Astrocyte of the spinal cord (primary cell): ENCODE data around the gene MAGOHB.
A peak's percentile ranks its signal among the peaks of the same experiment; 100 is the strongest.
"Not testable (repeated sequence)": the region's sequence is repeated elsewhere in the genome, so short reads cannot be mapped to it uniquely, and the experiment has no call there.

Experiments
- DNase-seq: peaks from one replicate; pipeline ENCODE4 v3.0.0; 2011; ENCODE audit warnings: low read depth, low spot score
- H3K4me3 ChIP-seq: 2 replicates; pipeline ENCODE4 v1.5.1; 2011; ENCODE audit warnings: low read depth, mild to moderate bottlenecking, low read length, moderate library complexity
- in situ Hi-C: cut with HindIII; loops from 2 replicates; pipeline ENCODE4 v1.10.0; 2017; ENCODE audit warnings: low sequenced_read_pairs
- TF ChIP-seq, protein P1 (sequence below): IDR thresholded peaks from 2 replicates; pipeline ENCODE4 v1.5.1; 2012; ENCODE audit warnings: low read depth, mild to moderate bottlenecking, low read length, inconsistent platforms

MAGOHB gene

DNA sequence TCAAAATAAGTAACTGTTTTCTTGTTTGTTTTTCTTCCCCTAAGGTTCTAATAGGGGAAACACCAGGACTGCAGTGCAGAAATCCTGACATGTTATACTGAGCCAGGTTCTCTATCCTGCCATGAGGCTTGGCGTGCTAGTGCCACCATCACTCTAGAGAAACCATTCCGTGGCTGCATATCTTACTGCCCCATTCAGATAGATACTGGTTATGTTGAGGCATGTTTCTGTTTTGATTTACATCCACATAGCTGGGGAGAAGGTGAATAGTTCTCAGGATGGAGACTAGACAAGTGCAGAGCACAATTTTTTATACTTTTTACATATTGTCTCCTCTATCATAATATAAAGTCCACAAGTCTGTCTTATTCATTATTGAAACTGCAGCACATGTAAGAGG is 11.5 kb downstream of the MAGOHB start:
- TF ChIP-seq, protein P1, sequence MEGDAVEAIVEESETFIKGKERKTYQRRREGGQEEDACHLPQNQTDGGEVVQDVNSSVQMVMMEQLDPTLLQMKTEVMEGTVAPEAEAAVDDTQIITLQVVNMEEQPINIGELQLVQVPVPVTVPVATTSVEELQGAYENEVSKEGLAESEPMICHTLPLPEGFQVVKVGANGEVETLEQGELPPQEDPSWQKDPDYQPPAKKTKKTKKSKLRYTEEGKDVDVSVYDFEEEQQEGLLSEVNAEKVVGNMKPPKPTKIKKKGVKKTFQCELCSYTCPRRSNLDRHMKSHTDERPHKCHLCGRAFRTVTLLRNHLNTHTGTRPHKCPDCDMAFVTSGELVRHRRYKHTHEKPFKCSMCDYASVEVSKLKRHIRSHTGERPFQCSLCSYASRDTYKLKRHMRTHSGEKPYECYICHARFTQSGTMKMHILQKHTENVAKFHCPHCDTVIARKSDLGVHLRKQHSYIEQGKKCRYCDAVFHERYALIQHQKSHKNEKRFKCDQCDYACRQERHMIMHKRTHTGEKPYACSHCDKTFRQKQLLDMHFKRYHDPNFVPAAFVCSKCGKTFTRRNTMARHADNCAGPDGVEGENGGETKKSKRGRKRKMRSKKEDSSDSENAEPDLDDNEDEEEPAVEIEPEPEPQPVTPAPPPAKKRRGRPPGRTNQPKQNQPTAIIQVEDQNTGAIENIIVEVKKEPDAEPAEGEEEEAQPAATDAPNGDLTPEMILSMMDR: no peak
- DNase-seq: no peak
- in situ Hi-C loops: no loop called here
- no peak overlapping the region for H3K4me3 ChIP-seq

DNA sequence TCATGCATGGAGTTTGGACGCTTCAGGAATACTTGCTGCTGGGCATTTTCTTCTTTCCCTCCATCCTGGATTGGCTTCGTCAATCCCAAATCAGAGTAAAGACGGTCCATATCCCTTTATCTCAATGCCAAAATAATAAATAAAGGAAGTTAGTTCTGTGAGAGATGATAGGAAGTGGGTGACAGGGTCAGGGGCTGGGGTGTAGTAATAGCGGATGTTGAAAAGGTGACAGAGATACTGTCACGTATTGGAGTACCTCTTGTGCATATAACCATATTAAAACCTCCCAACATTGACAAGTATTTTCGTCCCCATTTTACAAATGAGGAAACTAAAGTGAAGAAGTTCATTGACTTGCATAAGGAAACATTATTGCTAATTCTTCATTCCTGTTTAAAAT is 12.4 kb downstream of the MAGOHB start:
- in situ Hi-C loops: no loop called here
- TF ChIP-seq, protein P1: no peak
- no peak for DNase-seq
- H3K4me3 ChIP-seq: no peak overlapping the region

DNA sequence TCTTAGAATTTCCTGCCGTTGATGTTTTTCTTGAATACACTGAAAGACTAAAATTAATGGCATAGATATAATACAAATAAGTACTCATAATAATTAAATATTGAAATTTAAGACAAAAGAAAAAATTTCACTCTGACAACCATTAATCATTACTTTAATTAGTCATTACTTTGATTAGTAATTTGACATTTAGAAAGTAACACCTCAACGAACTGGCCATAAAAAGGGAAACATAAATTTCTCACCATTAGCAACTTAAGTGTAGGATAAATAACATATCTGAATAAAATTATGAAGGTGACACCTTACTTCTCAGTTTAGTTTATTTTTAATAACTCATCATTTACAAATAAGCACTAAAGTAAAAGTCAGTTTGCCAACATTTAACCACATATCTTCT is 17.5 kb downstream of the MAGOHB start:
- H3K4me3 ChIP-seq: no peak overlapping the region
- in situ Hi-C loops: no loop called here
- TF ChIP-seq, protein P1: no peak
- no peak for DNase-seq

DNA sequence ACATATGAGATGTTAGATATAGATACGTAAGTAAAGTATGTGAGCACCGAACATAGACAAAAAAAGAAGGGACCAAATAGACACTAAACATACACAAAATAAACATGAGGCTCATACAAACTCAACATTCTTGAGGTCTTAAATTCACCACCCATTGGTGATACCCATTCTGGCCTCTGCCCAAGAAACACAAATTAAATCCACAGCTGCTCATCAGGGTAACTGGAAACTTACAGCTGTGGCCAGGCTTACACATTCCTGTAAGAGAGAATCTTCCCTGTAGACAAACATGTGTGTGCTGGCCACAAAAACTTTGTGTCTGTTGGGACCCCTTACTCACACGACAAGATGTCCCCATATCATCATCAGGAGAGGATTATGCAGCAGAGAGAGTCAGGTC is 22.4 kb downstream of the MAGOHB start:
- no peak overlapping the region for H3K4me3 ChIP-seq
- TF ChIP-seq, protein P1: no peak
- in situ Hi-C loops: no loop called here
- DNase-seq: peak; percentile 12

DNA sequence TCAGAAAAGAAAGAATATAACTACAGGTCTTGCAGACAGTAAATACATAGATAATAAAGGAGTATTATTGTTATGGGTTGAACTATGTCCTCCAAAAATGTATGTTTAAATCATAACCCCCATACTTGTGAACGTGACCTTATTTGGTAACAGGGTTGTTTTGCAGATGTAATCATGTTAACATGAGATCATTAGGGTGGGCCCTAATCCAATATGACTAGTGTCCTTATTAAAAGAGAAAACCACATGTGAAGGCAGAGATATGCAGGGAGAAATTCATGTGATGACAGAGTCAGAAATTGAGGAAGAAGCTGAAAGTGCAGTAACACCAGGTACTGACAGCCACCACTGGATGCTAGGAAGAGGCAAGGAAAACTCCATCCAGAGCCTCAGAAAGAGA is 29.0 kb downstream of the MAGOHB start:
- TF ChIP-seq, protein P1: no peak
- in situ Hi-C loops: no loop called here
- peak; percentile 2 for DNase-seq
- H3K4me3 ChIP-seq: no peak overlapping the region

DNA sequence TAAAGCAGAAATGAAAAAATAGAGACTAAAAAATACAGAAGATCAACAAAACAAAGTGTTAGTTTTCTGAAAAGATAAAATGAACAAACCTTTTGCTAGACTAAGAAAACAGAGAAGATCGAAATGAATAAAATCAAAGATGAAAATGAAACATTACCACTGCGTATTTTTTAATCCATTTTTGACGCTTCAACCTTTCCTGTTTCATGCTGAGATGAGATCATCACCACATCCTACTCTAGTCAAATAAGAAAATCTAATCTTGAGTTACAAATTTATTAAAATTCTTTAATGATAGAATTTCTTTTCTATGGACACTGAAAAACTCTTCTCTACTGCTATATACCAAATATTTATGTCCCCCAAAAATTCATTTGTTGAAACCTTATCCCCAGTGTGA is 30.7 kb downstream of the MAGOHB start:
- no peak for DNase-seq
- in situ Hi-C loops: no loop called here

DNA sequence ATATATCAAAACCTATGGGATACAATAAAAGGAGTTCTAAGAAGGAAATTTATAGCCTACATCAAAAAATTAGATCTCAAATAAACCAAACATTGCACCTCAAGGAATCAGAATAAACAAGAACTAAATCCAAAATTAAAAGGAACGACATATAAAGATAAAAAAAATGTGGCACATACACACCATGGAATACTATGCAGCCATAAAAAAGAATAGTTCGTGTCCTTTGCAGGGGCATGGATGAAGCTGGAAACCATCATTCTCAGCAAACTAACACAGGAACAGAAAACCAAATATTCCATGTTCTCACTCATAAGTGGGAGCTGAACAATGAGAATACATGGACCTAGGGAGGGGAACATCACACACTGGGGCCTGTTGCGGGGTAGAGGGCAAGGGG is 31.3 kb downstream of the MAGOHB start:
- H3K4me3 ChIP-seq, in situ Hi-C loops, DNase-seq: not testable (repeated sequence)

More for the DNA sequence above, 30.7 kb downstream of the MAGOHB start:
- TF ChIP-seq, protein P1: no peak
- no peak overlapping the region for H3K4me3 ChIP-seq
